ENCODE measurements around the gene PDE4D. TPM values are rescaled to one million over a fixed set of nuclear protein-coding genes. Genes with fewer than 3 reads are reported as not detected.

The PDE4D gene
- total RNA-seq, 1 donor from 2014 or later = 2.3 TPM

DNA sequence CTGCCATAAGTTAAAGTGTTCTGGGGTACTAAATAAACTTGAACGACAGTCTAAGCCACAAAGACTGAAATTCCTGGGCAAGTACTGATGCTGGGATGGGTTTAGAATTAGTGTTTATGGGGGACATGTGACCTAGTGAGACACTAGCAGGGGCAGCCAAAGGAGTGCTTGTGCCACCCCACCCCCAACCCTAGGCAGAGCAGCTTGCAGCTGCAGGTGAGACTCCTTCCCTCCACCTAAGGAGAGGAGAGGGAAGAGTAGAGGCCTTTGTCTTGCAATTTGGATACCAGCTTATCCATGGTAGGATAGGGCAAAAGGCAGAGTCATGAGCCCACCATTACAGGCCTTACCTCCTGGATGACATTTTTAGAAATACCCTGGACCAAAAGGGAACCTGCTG, 28.7 kb upstream of the PDE4D start:
- Histone ChIP-seq H3K4me1 (no peaks in the 10 kb centered on the region), H3K36me3 (no peaks in the 10 kb centered on the region), H3K4me3 (no peak overlapping the region), H3K79me2 (ENCODE audit: low read depth) (no peaks in the 10 kb centered on the region), H2AFZ (replicated peaks) (peak overlapping the region; percentile 84), H3K27me3 (no peaks in the 10 kb centered on the region), H3K4me2 (no peak overlapping the region), H3K27ac (no peak overlapping the region), H3F3A (ENCODE audit: low read depth) (no peaks in the 10 kb centered on the region), H4K20me1 (ENCODE audit: low read depth) (no peaks in the 10 kb centered on the region), H3K9me3 (ENCODE audit: low read depth) (no peaks in the 10 kb centered on the region), H3K9ac (no peak overlapping the region)
- TF ChIP-seq, protein P1, sequence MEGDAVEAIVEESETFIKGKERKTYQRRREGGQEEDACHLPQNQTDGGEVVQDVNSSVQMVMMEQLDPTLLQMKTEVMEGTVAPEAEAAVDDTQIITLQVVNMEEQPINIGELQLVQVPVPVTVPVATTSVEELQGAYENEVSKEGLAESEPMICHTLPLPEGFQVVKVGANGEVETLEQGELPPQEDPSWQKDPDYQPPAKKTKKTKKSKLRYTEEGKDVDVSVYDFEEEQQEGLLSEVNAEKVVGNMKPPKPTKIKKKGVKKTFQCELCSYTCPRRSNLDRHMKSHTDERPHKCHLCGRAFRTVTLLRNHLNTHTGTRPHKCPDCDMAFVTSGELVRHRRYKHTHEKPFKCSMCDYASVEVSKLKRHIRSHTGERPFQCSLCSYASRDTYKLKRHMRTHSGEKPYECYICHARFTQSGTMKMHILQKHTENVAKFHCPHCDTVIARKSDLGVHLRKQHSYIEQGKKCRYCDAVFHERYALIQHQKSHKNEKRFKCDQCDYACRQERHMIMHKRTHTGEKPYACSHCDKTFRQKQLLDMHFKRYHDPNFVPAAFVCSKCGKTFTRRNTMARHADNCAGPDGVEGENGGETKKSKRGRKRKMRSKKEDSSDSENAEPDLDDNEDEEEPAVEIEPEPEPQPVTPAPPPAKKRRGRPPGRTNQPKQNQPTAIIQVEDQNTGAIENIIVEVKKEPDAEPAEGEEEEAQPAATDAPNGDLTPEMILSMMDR (IDR thresholded peaks at IDR 0.05) = no peak
- no peak for TF ChIP-seq EZH2 (IDR thresholded peaks at IDR 0.05)
- no peak for TF ChIP-seq EZH2phosphoT487 (IDR thresholded peaks at IDR 0.05)
- Mint-ChIP-seq H3K4me1 (no peaks in the 10 kb centered on the region), H3K4me3 (no peak overlapping the region), H3K27ac (no peak overlapping the region), H3K36me3 (no peaks in the 10 kb centered on the region), H3K27me3 (ENCODE audit: insufficient read depth, low read depth) (peaks cover 4% of the 10 kb centered on the region), H3K9me3 (no peaks in the 10 kb centered on the region)
- no peak for DNase-seq (ENCODE audit: low spot score)

GRCh38 chr5:59921816-59922215, 28.3 kb upstream of the PDE4D start:
- Mint-ChIP-seq H3K27ac (no peak overlapping the region), H3K4me3 (no peak overlapping the region), H3K9me3 (no peaks in the 10 kb centered on the region), H3K4me1 (no peaks in the 10 kb centered on the region), H3K36me3 (no peaks in the 10 kb centered on the region), H3K27me3 (ENCODE audit: insufficient read depth, low read depth) (peaks cover 4% of the 10 kb centered on the region)
- no peaks in the 10 kb centered on the region for H3K27me3 ChIP-seq
- H2AFZ ChIP-seq (replicated peaks) = peak overlapping the region; percentile 84
- H3K36me3 ChIP-seq = no peaks in the 10 kb centered on the region
- H3K27ac ChIP-seq = no peak overlapping the region
- no peak overlapping the region for H3K4me2 ChIP-seq
- H3K9ac ChIP-seq = no peak overlapping the region
- no peak overlapping the region for H3K4me3 ChIP-seq
- H3K9me3 ChIP-seq (ENCODE audit: low read depth) = no peaks in the 10 kb centered on the region
- no peaks in the 10 kb centered on the region for H3K79me2 ChIP-seq (ENCODE audit: low read depth)
- no peak for DNase-seq (ENCODE audit: low spot score)
- no peaks in the 10 kb centered on the region for H3K4me1 ChIP-seq
- H4K20me1 ChIP-seq (ENCODE audit: low read depth) = no peaks in the 10 kb centered on the region
- H3F3A ChIP-seq (ENCODE audit: low read depth) = no peaks in the 10 kb centered on the region
- no peak for TF ChIP-seq EZH2 (IDR thresholded peaks at IDR 0.05)
- TF ChIP-seq EZH2phosphoT487 (IDR thresholded peaks at IDR 0.05) = no peak
- TF ChIP-seq, protein P1 (IDR thresholded peaks at IDR 0.05) = no peak

DNA sequence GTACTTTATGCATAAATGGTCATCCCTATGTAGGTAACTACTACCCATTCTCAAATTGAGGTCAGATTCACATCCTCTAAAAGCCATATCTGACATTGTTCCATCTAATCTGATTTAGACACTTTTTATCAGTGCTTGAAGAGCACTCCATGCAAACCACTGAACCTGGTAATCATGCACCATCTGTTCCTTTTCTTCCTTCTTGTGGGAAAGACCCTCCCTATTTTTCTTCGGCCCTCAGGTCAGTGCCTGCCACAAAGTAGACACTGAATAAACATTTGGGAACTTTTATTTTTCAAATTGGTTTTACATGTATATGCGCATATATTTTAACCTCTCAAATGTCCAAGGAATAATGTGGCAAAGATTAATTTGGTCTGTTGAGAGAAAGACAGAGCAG, 26.0 kb upstream of the PDE4D start:
- no peak overlapping the region for H3K4me3 ChIP-seq
- H3K4me1 Mint-ChIP-seq = no peaks in the 10 kb centered on the region
- H3K9me3 Mint-ChIP-seq = no peaks in the 10 kb centered on the region
- no peaks in the 10 kb centered on the region for H3K27me3 ChIP-seq
- no peak overlapping the region for H3K4me2 ChIP-seq
- TF ChIP-seq EZH2 (IDR thresholded peaks at IDR 0.05) (no peak), EZH2phosphoT487 (IDR thresholded peaks at IDR 0.05) (no peak)
- TF ChIP-seq, protein P1 (IDR thresholded peaks at IDR 0.05) = no peak
- no peak overlapping the region for H3K27ac ChIP-seq
- H3K9me3 ChIP-seq (ENCODE audit: low read depth) = no peaks in the 10 kb centered on the region
- no peaks in the 10 kb centered on the region for H3F3A ChIP-seq (ENCODE audit: low read depth)
- peaks cover 3% of the 10 kb centered on the region for H3K27me3 Mint-ChIP-seq (ENCODE audit: insufficient read depth, low read depth)
- no peak overlapping the region for H2AFZ ChIP-seq (replicated peaks)
- no peaks in the 10 kb centered on the region for H3K36me3 Mint-ChIP-seq
- no peak overlapping the region for H3K9ac ChIP-seq
- H3K79me2 ChIP-seq (ENCODE audit: low read depth) = no peaks in the 10 kb centered on the region
- H3K27ac Mint-ChIP-seq = no peak overlapping the region
- H3K36me3 ChIP-seq = no peaks in the 10 kb centered on the region
- no peak for DNase-seq (ENCODE audit: low spot score)
- H4K20me1 ChIP-seq (ENCODE audit: low read depth) = no peaks in the 10 kb centered on the region
- no peaks in the 10 kb centered on the region for H3K4me1 ChIP-seq
- H3K4me3 Mint-ChIP-seq = no peak overlapping the region

Measured in neural progenitor cell (in vitro differentiated cells).